B cell (primary cell): ENCODE data around the gene SLC25A25.
"Not testable (repeated sequence)": the region's sequence is repeated elsewhere in the genome, so short reads cannot be mapped to it uniquely, and the experiment has no call there.

Experiments
- EZH2 ChIP-seq: IDR thresholded peaks from 2 replicates; pipeline ENCODE4 v1.6.1; 2012; ENCODE audit warnings: borderline replicate concordance, low read depth, mild to moderate bottlenecking, moderate library complexity, low read length; ENCODE audit not compliant: insufficient read depth, poor library complexity, severe bottlenecking
- TF ChIP-seq, protein P1 (sequence below): fragments of 200-600 bp; IDR thresholded peaks from one replicate; pipeline ENCODE4 v1.8.0; 2022; ENCODE audit warnings: antibody characterized with exemption, mild to moderate bottlenecking

DNA sequence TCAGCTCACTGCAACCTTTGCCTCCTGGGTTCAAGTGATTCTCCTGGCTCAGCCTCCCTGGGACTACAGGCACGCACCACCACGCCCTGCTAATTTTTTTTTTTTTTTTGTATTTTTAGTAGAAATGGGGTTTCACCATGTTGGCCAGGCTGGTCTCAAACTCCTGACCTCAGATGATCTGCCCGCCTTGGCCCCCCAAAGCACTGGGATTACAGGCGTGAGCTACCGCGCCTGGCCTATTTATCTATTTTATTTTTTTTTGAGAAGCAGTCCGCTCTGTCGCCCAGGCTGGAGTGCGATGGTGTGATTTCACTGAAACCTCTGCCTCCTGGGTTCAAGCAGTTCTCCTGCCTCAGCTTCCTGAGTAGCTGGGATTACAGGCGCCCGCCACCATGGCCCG is 3.4 kb downstream of the SLC25A25 start:
- TF ChIP-seq, protein P1, sequence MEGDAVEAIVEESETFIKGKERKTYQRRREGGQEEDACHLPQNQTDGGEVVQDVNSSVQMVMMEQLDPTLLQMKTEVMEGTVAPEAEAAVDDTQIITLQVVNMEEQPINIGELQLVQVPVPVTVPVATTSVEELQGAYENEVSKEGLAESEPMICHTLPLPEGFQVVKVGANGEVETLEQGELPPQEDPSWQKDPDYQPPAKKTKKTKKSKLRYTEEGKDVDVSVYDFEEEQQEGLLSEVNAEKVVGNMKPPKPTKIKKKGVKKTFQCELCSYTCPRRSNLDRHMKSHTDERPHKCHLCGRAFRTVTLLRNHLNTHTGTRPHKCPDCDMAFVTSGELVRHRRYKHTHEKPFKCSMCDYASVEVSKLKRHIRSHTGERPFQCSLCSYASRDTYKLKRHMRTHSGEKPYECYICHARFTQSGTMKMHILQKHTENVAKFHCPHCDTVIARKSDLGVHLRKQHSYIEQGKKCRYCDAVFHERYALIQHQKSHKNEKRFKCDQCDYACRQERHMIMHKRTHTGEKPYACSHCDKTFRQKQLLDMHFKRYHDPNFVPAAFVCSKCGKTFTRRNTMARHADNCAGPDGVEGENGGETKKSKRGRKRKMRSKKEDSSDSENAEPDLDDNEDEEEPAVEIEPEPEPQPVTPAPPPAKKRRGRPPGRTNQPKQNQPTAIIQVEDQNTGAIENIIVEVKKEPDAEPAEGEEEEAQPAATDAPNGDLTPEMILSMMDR: not testable (repeated sequence)
- TF ChIP-seq EZH2: not testable (repeated sequence)
